PC-9 (cell line): ENCODE data around the gene CFAP53.
"Not testable (repeated sequence)": the region's sequence is repeated elsewhere in the genome, so short reads cannot be mapped to it uniquely, and the experiment has no call there.

ENCODE experiments used
- CTCF ChIP-seq: fragments of 200-600 bp; sonication (generic); conservative IDR thresholded peaks from 2 replicates; pipeline ENCODE4 v1.6.1; 2017; ENCODE audit warnings: mixed run types, antibody characterized with exemption, mild to moderate bottlenecking, moderate library complexity
- EZH2 ChIP-seq: fragments of 200-600 bp; sonication (generic); IDR thresholded peaks from 2 replicates; pipeline ENCODE4 v1.8.0; 2017; ENCODE audit warnings: antibody characterized with exemption, low read depth

GRCh38 chr18:50241768-50242167, 24.5 kb downstream of the CFAP53 start:
- TF ChIP-seq CTCF, EZH2: not testable (repeated sequence)
